ENCODE measurements around the gene SLC9A9.
"Not testable (repeated sequence)": the region's sequence is repeated elsewhere in the genome, so short reads cannot be mapped to it uniquely, and the experiment has no call there.

SLC9A9 gene

GRCh38 chr3:143810166-143810952, 37.9 kb downstream of the SLC9A9 start:
- DNase-seq (ENCODE audit: low read depth) = no peak

- DNase-seq (ENCODE audit: low read depth) = peak; percentile 44
Observed at GRCh38 chr3:143809121-143809621, 39.1 kb downstream of the SLC9A9 start.

- no peak for DNase-seq (ENCODE audit: low read depth)
Observed at GRCh38 chr3:143808030-143808429, 40.2 kb downstream of the SLC9A9 start.

- DNase-seq (ENCODE audit: low read depth) = no peak
Observed at GRCh38 chr3:143806038-143806437, 42.2 kb downstream of the SLC9A9 start.

- not testable (repeated sequence) for DNase-seq (ENCODE audit: low read depth)
Observed at GRCh38 chr3:143805476-143805875, 42.8 kb downstream of the SLC9A9 start.

GRCh38 chr3:143801046-143801445, 47.2 kb downstream of the SLC9A9 start:
- DNase-seq (ENCODE audit: low read depth) = not testable (repeated sequence)

GRCh38 chr3:143798151-143798550, 50.1 kb downstream of the SLC9A9 start:
- DNase-seq (ENCODE audit: low read depth) = not testable (repeated sequence)

- DNase-seq (ENCODE audit: low read depth) = no peak
Observed at GRCh38 chr3:143795874-143796273, 52.4 kb downstream of the SLC9A9 start.

GRCh38 chr3:143794793-143795462, 53.3 kb downstream of the SLC9A9 start:
- no peak for DNase-seq (ENCODE audit: low read depth)

GRCh38 chr3:143793971-143794370, 54.3 kb downstream of the SLC9A9 start:
- DNase-seq (ENCODE audit: low read depth) = no peak

- DNase-seq (ENCODE audit: low read depth) = no peak
Observed at GRCh38 chr3:143791386-143791785, 56.9 kb downstream of the SLC9A9 start.

- no peak for DNase-seq (ENCODE audit: low read depth)
Observed at GRCh38 chr3:143786219-143787191, 61.8 kb downstream of the SLC9A9 start.

- peak; percentile 43 for DNase-seq (ENCODE audit: low read depth)
Observed at GRCh38 chr3:143784446-143784845, 63.8 kb downstream of the SLC9A9 start.

- peak; percentile 70 for DNase-seq (ENCODE audit: low read depth)
Observed at GRCh38 chr3:143783851-143784370, 64.4 kb downstream of the SLC9A9 start.

GRCh38 chr3:143775459-143775858, 72.8 kb downstream of the SLC9A9 start:
- peak; percentile 29 for DNase-seq (ENCODE audit: low read depth)

- no peak for DNase-seq (ENCODE audit: low read depth)
Observed at GRCh38 chr3:143771939-143772338, 76.3 kb downstream of the SLC9A9 start.

GRCh38 chr3:143771258-143771657, 77.0 kb downstream of the SLC9A9 start:
- peak; percentile 10 for DNase-seq (ENCODE audit: low read depth)

- DNase-seq (ENCODE audit: low read depth) = peak; percentile 35
Observed at GRCh38 chr3:143770391-143770790, 77.9 kb downstream of the SLC9A9 start.

GRCh38 chr3:143769616-143770015, 78.7 kb downstream of the SLC9A9 start:
- peak; percentile 95 for DNase-seq (ENCODE audit: low read depth)

GRCh38 chr3:143764840-143765239, 83.4 kb downstream of the SLC9A9 start:
- DNase-seq (ENCODE audit: low read depth) = no peak

- peak; percentile 31 for DNase-seq (ENCODE audit: low read depth)
Observed at GRCh38 chr3:143763564-143764162, 84.6 kb downstream of the SLC9A9 start.
